ENCODE measurements around the gene SAFB2.

GRCh38 chr19:5591476-5591875 is 31.1 kb downstream of the SAFB2 start:
- no peak for TF ChIP-seq CTCF (IDR thresholded peaks at IDR 0.05)
- no peak for TF ChIP-seq POLR2A (IDR thresholded peaks at IDR 0.05)
